Caco-2 (cell line): ENCODE data around the gene NIT1. TPM values are rescaled to one million over a fixed set of nuclear protein-coding genes. Genes with fewer than 3 reads are reported as not detected.

ENCODE experiments used
- BruUV-seq: library from RNA; stranded (reverse); fragments of 400-500 nt; replicated peaks from 2 replicates; lab custom pipeline; 2021; lab: Mats Ljungman, UMichigan
- CTCF ChIA-PET: fragments of 300-600 bp; sonication (Branson Sonifier 250); formaldehyde crosslinking; loops from one replicate; lab custom pipeline; 2022; ENCODE audit warnings: antibody characterized with exemption; lab: Charles Lee
- POLR2A ChIA-PET: fragments of 300-600 bp; sonication (Branson Sonifier 250); formaldehyde crosslinking; loops from one replicate; lab custom pipeline; 2022; ENCODE audit warnings: antibody characterized with exemption; lab: Charles Lee
- DNase-seq, 2 experiments: peaks; one replicate each; pipeline versions ENCODE4 v3.0.0 to v3.0.0-alpha.2; 2020 to 2022
- H3K27me3 ChIP-seq: replicated peaks from 2 replicates; pipeline ENCODE4 v1.6.0; 2011; ENCODE audit warnings: low read length; ENCODE audit not compliant: control insufficient read depth, insufficient read depth
- H3K36me3 ChIP-seq: 2 replicates; pipeline ENCODE4 v1.5.1; 2011; ENCODE audit warnings: low read length; ENCODE audit not compliant: control insufficient read depth, insufficient read depth
- H3K4me1 ChIP-seq: fragments of 250-450 bp; sonication (Bioruptor Pico); 2 replicates; pipeline ENCODE4 v1.5.1; 2020; ENCODE audit warnings: mild to moderate bottlenecking
- H3K4me3 ChIP-seq: 2 replicates; pipeline ENCODE4 v1.5.1; 2011; ENCODE audit warnings: low read depth, mild to moderate bottlenecking, control low read depth, low read length
- H3K9me3 ChIP-seq: fragments of 250-450 bp; sonication (Bioruptor Pico); 2 replicates; pipeline ENCODE4 v1.5.1; 2020; ENCODE audit warnings: mild to moderate bottlenecking, moderate library complexity
- H3K27ac Mint-ChIP-seq: one replicate; pipeline ENCODE4 v1.8.0; 2022; ENCODE audit warnings: mixed read lengths; ENCODE audit not compliant: unreplicated experiment
- H3K27me3 Mint-ChIP-seq: one replicate; pipeline ENCODE4 v1.8.0; 2022; ENCODE audit warnings: mixed read lengths; ENCODE audit not compliant: insufficient read depth, unreplicated experiment
- H3K36me3 Mint-ChIP-seq: one replicate; pipeline ENCODE4 v1.8.0; 2022; ENCODE audit warnings: mild to moderate bottlenecking, mixed read lengths; ENCODE audit not compliant: insufficient read depth, unreplicated experiment
- H3K4me1 Mint-ChIP-seq: one replicate; pipeline ENCODE4 v1.8.0; 2022; ENCODE audit warnings: low read depth, mixed read lengths; ENCODE audit not compliant: unreplicated experiment
- H3K4me3 Mint-ChIP-seq: one replicate; pipeline ENCODE4 v1.8.0; 2022; ENCODE audit warnings: mild to moderate bottlenecking, moderate library complexity, mixed read lengths; ENCODE audit not compliant: unreplicated experiment
- H3K9me3 Mint-ChIP-seq: one replicate; pipeline ENCODE4 v1.8.0; 2022; ENCODE audit warnings: mixed read lengths; ENCODE audit not compliant: unreplicated experiment
- intact Hi-C: fragments of 100-400 bp; cut with micrococcal nuclease; formaldehyde crosslinking; loops from one replicate; pipeline ENCODE4 v1.10.0; 2022; ENCODE audit not compliant: unreplicated experiment
- total RNA-seq: library from RNA; stranded (reverse); gene quantifications from 2 replicates; pipeline ENCODE4 v1.2.3, GENCODE V29; 2022
- TF ChIP-seq, protein P1 (sequence below), 2 experiments: fragments of 200-600 bp in 1 of 2; IDR thresholded peaks; 1 replicate in 1 of 2; 2 replicates in 1 of 2; pipeline versions ENCODE4 v1.5.1 to v1.8.0; 2011 to 2022; ENCODE audit warnings: antibody characterized with exemption in 1 of 2, control low read depth in 1 of 2, inconsistent platforms in 1 of 2, low read depth in 1 of 2, low read length in 1 of 2, mild to moderate bottlenecking in 1 of 2, moderate library complexity in 1 of 2; ENCODE audit not compliant: insufficient read depth in 1 of 2, severe bottlenecking in 1 of 2, unreplicated experiment in 1 of 2

NIT1 gene
- total RNA-seq, 1 experiment from 2014 or later = 42.1 TPM

DNA sequence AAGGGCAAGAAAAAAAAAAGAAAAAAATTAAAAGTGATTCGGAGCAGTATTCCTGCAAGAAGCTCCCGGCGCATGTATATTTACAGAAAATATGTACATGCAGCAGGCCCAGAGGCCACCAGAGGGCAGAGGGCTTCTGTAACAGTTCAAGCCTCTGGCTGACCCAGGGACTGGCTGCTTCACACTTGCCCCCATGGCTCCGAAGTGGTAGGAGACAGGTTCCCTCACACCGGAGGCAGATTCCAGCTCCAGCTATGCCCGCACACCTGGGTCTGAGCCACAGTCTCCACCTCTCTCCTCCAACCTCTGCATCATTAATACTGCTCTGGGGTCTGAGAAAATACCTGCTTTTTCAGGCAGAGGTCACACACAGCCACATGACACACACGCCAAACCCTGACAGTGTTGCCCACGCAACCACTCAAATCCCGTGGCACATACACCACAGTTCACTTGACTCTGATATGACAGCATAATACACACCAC is 46.0 kb upstream of the NIT1 start:
- ChIA-PET CTCF (interaction anchor here (0.6 to 3.4 kb wide), 10 partner anchors 12 to 94 kb away, joined by 3 to 32 read pairs (median 4); partner anchors contain the start of genes DEDD, F11R, KLHDC9 and PPOX), POLR2A (interaction anchor here (0.6 to 1.7 kb wide), 3 partner anchors 49 to 308 kb away, joined by 3 to 4 read pairs (median 3); partner anchors contain the start of gene F11R)
- H3K36me3 Mint-ChIP-seq = peaks cover 4% of the 10 kb centered on the region
- BruUV-seq = no TSS peak
- intact Hi-C loops = loop anchor here (1.0 kb wide), 3 partner anchors 26 to 79 kb away; partner anchors contain the start of gene KLHDC9
- TF ChIP-seq, protein P1, sequence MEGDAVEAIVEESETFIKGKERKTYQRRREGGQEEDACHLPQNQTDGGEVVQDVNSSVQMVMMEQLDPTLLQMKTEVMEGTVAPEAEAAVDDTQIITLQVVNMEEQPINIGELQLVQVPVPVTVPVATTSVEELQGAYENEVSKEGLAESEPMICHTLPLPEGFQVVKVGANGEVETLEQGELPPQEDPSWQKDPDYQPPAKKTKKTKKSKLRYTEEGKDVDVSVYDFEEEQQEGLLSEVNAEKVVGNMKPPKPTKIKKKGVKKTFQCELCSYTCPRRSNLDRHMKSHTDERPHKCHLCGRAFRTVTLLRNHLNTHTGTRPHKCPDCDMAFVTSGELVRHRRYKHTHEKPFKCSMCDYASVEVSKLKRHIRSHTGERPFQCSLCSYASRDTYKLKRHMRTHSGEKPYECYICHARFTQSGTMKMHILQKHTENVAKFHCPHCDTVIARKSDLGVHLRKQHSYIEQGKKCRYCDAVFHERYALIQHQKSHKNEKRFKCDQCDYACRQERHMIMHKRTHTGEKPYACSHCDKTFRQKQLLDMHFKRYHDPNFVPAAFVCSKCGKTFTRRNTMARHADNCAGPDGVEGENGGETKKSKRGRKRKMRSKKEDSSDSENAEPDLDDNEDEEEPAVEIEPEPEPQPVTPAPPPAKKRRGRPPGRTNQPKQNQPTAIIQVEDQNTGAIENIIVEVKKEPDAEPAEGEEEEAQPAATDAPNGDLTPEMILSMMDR (IDR thresholded peaks at IDR 0.05; ENCODE audit: insufficient read depth in 1 of 2, low read depth in 1 of 2, low read length in 1 of 2, severe bottlenecking in 1 of 2, unreplicated experiment in 1 of 2) = peak; percentile 74 to 82
- peaks cover 9% of the 10 kb centered on the region for H3K4me1 Mint-ChIP-seq
- H3K27me3 Mint-ChIP-seq = no peaks in the 10 kb centered on the region
- Histone ChIP-seq H3K36me3 (no peaks in the 10 kb centered on the region), H3K9me3 (no peaks in the 10 kb centered on the region), H3K27me3 (no peaks in the 10 kb centered on the region), H3K4me3 (no peak overlapping the region), H3K4me1 (no peaks in the 10 kb centered on the region)
- H3K4me3 Mint-ChIP-seq = no peak overlapping the region
- no peaks in the 10 kb centered on the region for H3K9me3 Mint-ChIP-seq
- peak; percentile 78 for DNase-seq
- no peak overlapping the region for H3K27ac Mint-ChIP-seq

GRCh38 chr1:161072751-161073449 is 45.0 kb upstream of the NIT1 start:
- Histone ChIP-seq H3K27me3 (no peaks in the 10 kb centered on the region), H3K4me3 (no peak overlapping the region), H3K36me3 (no peaks in the 10 kb centered on the region), H3K4me1 (no peaks in the 10 kb centered on the region), H3K9me3 (no peaks in the 10 kb centered on the region)
- no TSS peak for BruUV-seq
- H3K36me3 Mint-ChIP-seq = peaks cover 4% of the 10 kb centered on the region
- intact Hi-C loops = loop anchor here (1.0 kb wide), 1 partner anchor 25 kb away; the partner anchor contains the start of gene KLHDC9
- TF ChIP-seq, protein P1 (IDR thresholded peaks at IDR 0.05; ENCODE audit: insufficient read depth in 1 of 2, low read depth in 1 of 2, low read length in 1 of 2, severe bottlenecking in 1 of 2, unreplicated experiment in 1 of 2) = no peak
- H3K27ac Mint-ChIP-seq = no peak overlapping the region
- no peaks in the 10 kb centered on the region for H3K9me3 Mint-ChIP-seq
- POLR2A ChIA-PET = interaction anchor here (1.7 kb wide), 1 partner anchor 52 kb away, joined by 4 read pairs; the partner anchor contains the start of gene F11R
- H3K4me1 Mint-ChIP-seq = peaks cover 9% of the 10 kb centered on the region
- no peak overlapping the region for H3K4me3 Mint-ChIP-seq
- no peak for DNase-seq
- CTCF ChIA-PET = interaction anchor here (0.7 to 3.4 kb wide), 3 partner anchors 25 to 76 kb away, joined by 3 to 32 read pairs (median 4); partner anchors contain the start of gene KLHDC9
- no peaks in the 10 kb centered on the region for H3K27me3 Mint-ChIP-seq

- CTCF ChIA-PET = interaction anchor here (0.7 to 1.0 kb wide), 2 partner anchors 24 to 76 kb away, joined by 3 to 4 read pairs; partner anchors contain the start of gene KLHDC9
- H3K27ac Mint-ChIP-seq = no peak overlapping the region
- POLR2A ChIA-PET = no interaction called here
- H3K4me3 Mint-ChIP-seq = no peak overlapping the region
- peak in 1 of 2 experiments; percentile 55 for DNase-seq
- H3K9me3 ChIP-seq = no peaks in the 10 kb centered on the region
- H3K27me3 Mint-ChIP-seq = no peaks in the 10 kb centered on the region
- H3K4me1 Mint-ChIP-seq = peaks cover 9% of the 10 kb centered on the region
- H3K4me3 ChIP-seq = no peak overlapping the region
- BruUV-seq = no TSS peak
- intact Hi-C loops = no loop called here
- H3K36me3 Mint-ChIP-seq = peaks cover 4% of the 10 kb centered on the region
- no peaks in the 10 kb centered on the region for H3K9me3 Mint-ChIP-seq
- no peaks in the 10 kb centered on the region for H3K36me3 ChIP-seq
- TF ChIP-seq, protein P1 (IDR thresholded peaks at IDR 0.05; ENCODE audit: insufficient read depth in 1 of 2, low read depth in 1 of 2, low read length in 1 of 2, severe bottlenecking in 1 of 2, unreplicated experiment in 1 of 2) = peak in 1 of 2 experiments; percentile 7
- H3K4me1 ChIP-seq = no peaks in the 10 kb centered on the region
- H3K27me3 ChIP-seq = no peaks in the 10 kb centered on the region
These were observed 44.3 kb upstream of the NIT1 start for GRCh38 chr1:161073474-161074121.
